ENCODE data around the gene RGS2.
A peak's percentile ranks its signal among the peaks of the same experiment; 100 is the strongest.

The RGS2 gene

GRCh38 chr1:192808518-192809306 lies at the start of gene RGS2:
Gene RGS2, plus strand, starts transcription at chr1:192809039. Its CDS starts 33 bp downstream, at chr1:192809072.
- peak; percentile 84 to 85 for DNase-seq

GRCh38 chr1:192759104-192759503 lies 49.7 kb upstream of the RGS2 start:
- DNase-seq = no peak

- no peak for DNase-seq
Measured at GRCh38 chr1:192762265-192762664, 46.6 kb upstream of the RGS2 start.

GRCh38 chr1:192763243-192763642 lies 45.6 kb upstream of the RGS2 start:
- DNase-seq = no peak

GRCh38 chr1:192763756-192764155 lies 45.1 kb upstream of the RGS2 start:
- DNase-seq = no peak

- DNase-seq = no peak
Measured at GRCh38 chr1:192764675-192765074, 44.2 kb upstream of the RGS2 start.

- DNase-seq = no peak
Measured at GRCh38 chr1:192766009-192766625, 42.7 kb upstream of the RGS2 start.

GRCh38 chr1:192766876-192767275 lies 42.0 kb upstream of the RGS2 start:
- DNase-seq = no peak

GRCh38 chr1:192767798-192768197 lies 41.0 kb upstream of the RGS2 start:
- DNase-seq = no peak

GRCh38 chr1:192768463-192768862 lies 40.4 kb upstream of the RGS2 start:
- DNase-seq = no peak

- DNase-seq = no peak
Measured at GRCh38 chr1:192771341-192771740, 37.5 kb upstream of the RGS2 start.

GRCh38 chr1:192775631-192776030 lies 33.2 kb upstream of the RGS2 start:
- no peak for DNase-seq

GRCh38 chr1:192776206-192776605 lies 32.6 kb upstream of the RGS2 start:
- DNase-seq = no peak

GRCh38 chr1:192776998-192777397 lies 31.8 kb upstream of the RGS2 start:
- no peak for DNase-seq

- no peak for DNase-seq
Measured at GRCh38 chr1:192783791-192784190, 25.0 kb upstream of the RGS2 start.

- DNase-seq = no peak
Measured at GRCh38 chr1:192784397-192784796, 24.4 kb upstream of the RGS2 start.

- DNase-seq = no peak
Measured at GRCh38 chr1:192786576-192786975, 22.3 kb upstream of the RGS2 start.

GRCh38 chr1:192787914-192788585 lies 20.8 kb upstream of the RGS2 start:
- DNase-seq = no peak

- no peak for DNase-seq
Measured at GRCh38 chr1:192789871-192790270, 19.0 kb upstream of the RGS2 start.

- no peak for DNase-seq
Measured at GRCh38 chr1:192792628-192793027, 16.2 kb upstream of the RGS2 start.

GRCh38 chr1:192793983-192794767 lies 14.7 kb upstream of the RGS2 start:
- DNase-seq = no peak

GRCh38 chr1:192794768-192795035 lies 14.1 kb upstream of the RGS2 start:
- DNase-seq = no peak

- no peak for DNase-seq
Measured at GRCh38 chr1:192795916-192796618, 12.8 kb upstream of the RGS2 start.
